ENCODE data around the gene P2RY8. TPM values are rescaled to one million over a fixed set of nuclear protein-coding genes. Genes with fewer than 3 reads are reported as not detected.
"Not testable (repeated sequence)": the region's sequence is repeated elsewhere in the genome, so short reads cannot be mapped to it uniquely, and the experiment has no call there.

P2RY8 gene
- polyA plus RNA-seq, 1 donor: 1.9 TPM

GRCh38 chrX:1518512-1518911 is 18.5 kb downstream of the P2RY8 start:
- no peak for DNase-seq

GRCh38 chrX:1516596-1517104 is 20.3 kb downstream of the P2RY8 start:
- DNase-seq: no peak

- DNase-seq: no peak
Measured at GRCh38 chrX:1511829-1512228, 25.2 kb downstream of the P2RY8 start.

GRCh38 chrX:1511150-1511549 is 25.8 kb downstream of the P2RY8 start:
- DNase-seq: no peak

GRCh38 chrX:1507511-1508463 is 29.2 kb downstream of the P2RY8 start:
- DNase-seq: no peak

- no peak for DNase-seq
Measured at GRCh38 chrX:1506916-1507315, 30.1 kb downstream of the P2RY8 start.

- DNase-seq: no peak
Measured at GRCh38 chrX:1502853-1503252, 34.1 kb downstream of the P2RY8 start.

- no peak for DNase-seq
Measured at GRCh38 chrX:1502241-1502640, 34.7 kb downstream of the P2RY8 start.

- DNase-seq: no peak
Measured at GRCh38 chrX:1500701-1501624, 36.0 kb downstream of the P2RY8 start.

- no peak for DNase-seq
Measured at GRCh38 chrX:1496076-1496475, 40.9 kb downstream of the P2RY8 start.

GRCh38 chrX:1493877-1494510 is 43.0 kb downstream of the P2RY8 start:
- DNase-seq: peak; percentile 10

- DNase-seq: no peak
Measured at GRCh38 chrX:1493412-1493811, 43.6 kb downstream of the P2RY8 start.

GRCh38 chrX:1492421-1493012 is 44.5 kb downstream of the P2RY8 start:
- no peak for DNase-seq

- DNase-seq: no peak
Measured at GRCh38 chrX:1491851-1492349, 45.1 kb downstream of the P2RY8 start.

GRCh38 chrX:1491248-1491647 is 45.7 kb downstream of the P2RY8 start:
- DNase-seq: not testable (repeated sequence)

GRCh38 chrX:1490723-1491122 is 46.3 kb downstream of the P2RY8 start:
- not testable (repeated sequence) for DNase-seq

GRCh38 chrX:1489354-1489753 is 47.6 kb downstream of the P2RY8 start:
- DNase-seq: not testable (repeated sequence)

- DNase-seq: no peak
Measured at GRCh38 chrX:1488745-1489144, 48.2 kb downstream of the P2RY8 start.

GRCh38 chrX:1488141-1488540 is 48.8 kb downstream of the P2RY8 start:
- no peak for DNase-seq

- DNase-seq: no peak
Measured at GRCh38 chrX:1487401-1487800, 49.6 kb downstream of the P2RY8 start.

GRCh38 chrX:1486749-1487361 is 50.1 kb downstream of the P2RY8 start:
- DNase-seq: peak; percentile 40
